ENCODE measurements around the gene EFCAB6. TPM values are rescaled to one million over a fixed set of nuclear protein-coding genes. Genes with fewer than 3 reads are reported as not detected.

The EFCAB6 gene
- total and polyA plus RNA-seq, 2 donors (not counting 1 experiment from before 2014, with no cell fraction given): 0.07 to 0.10 TPM

DNA sequence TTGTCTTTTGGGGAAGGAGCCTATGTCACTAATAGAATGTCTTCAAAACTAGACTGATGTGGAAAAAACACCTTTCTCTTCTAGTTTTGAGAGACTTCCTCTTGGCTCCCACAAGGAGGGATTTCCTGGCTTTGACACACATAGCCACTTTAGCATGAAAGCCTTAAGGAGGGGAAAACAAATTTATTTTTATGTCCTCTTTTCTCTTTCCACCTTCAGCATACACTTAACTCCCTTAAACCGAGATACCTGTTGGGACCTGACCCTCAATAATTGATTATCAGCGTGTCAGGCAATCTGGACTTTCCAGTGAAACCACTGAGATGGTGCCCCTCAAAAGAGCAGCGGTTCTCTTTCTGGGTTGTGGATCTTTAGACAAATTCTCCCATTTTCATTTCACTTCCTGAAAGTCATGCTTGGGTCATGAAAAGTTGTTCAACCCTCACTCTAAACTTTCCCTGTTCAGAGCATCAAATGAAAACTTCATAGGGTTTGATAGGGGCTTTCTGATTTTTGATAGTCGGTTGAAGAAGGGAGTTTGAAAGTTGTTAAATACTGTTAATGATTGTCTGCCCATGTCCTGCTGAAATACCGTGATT is 9.1 kb downstream of the EFCAB6 start:
- H2AFZ ChIP-seq (ENCODE audit: insufficient read depth, low read depth, low read length, poor library complexity, severe bottlenecking): no peak overlapping the region
- no peaks in the 10 kb centered on the region for H3K36me3 ChIP-seq (replicated peaks in 1 of 2; ENCODE audit: control extremely low read depth in 1 of 2, control insufficient read depth in 1 of 2, extremely low read depth in 1 of 2, insufficient read depth in 2 of 2, low read length in 1 of 2)
- DNase-seq (no peak), ATAC-seq (ENCODE audit: low read depth) (no peak)
- H3K4me1 ChIP-seq (ENCODE audit: control insufficient read depth in 2 of 2, insufficient read depth in 2 of 2, low read length in 2 of 2): peaks cover 4 to 6% of the 10 kb centered on the region in 2 donors
- 60% methylated on average over 2 of the region's 5 CpGs for WGBS (ENCODE audit: insufficient coverage)
- intact Hi-C loops (cut with micrococcal nuclease): no loop called here
- peaks cover 2 to 11% (median 10%) of the 10 kb centered on the region in 3 donors for H3K9me3 ChIP-seq (ENCODE audit: control extremely low read depth in 1 of 3, control insufficient read depth in 2 of 3, insufficient read depth in 1 of 3, low read length in 2 of 3)
- H3K4me3 ChIP-seq (ENCODE audit: control extremely low read depth in 1 of 5, extremely low read depth in 1 of 5, insufficient read depth in 1 of 5, low read depth in 2 of 5, low read length in 4 of 5): no peak overlapping the region
- no peak overlapping the region for H3K4me2 ChIP-seq (replicated peaks; ENCODE audit: low read depth, low read length, poor library complexity, severe bottlenecking)
- Mint-ChIP-seq H3K4me1 (peaks cover 5% of the 10 kb centered on the region), H3K27me3 (peaks cover 57% of the 10 kb centered on the region), H3K9me3 (ENCODE audit: insufficient read depth) (peaks cover 17% of the 10 kb centered on the region), H3K27ac (no peak overlapping the region), H3K4me3 (no peak overlapping the region)
- no peak overlapping the region for H3K9ac ChIP-seq (ENCODE audit: low read length)
- no peaks in the 10 kb centered on the region for H4K20me1 ChIP-seq (ENCODE audit: control insufficient read depth, insufficient read depth, low read length, poor library complexity, severe bottlenecking)
- H3K27me3 ChIP-seq (replicated peaks in 1 of 4; ENCODE audit: control extremely low read depth in 1 of 4, control insufficient read depth in 3 of 4, insufficient read depth in 4 of 4, low read length in 3 of 4): peaks cover 0 to 18% (median 6%) of the 10 kb centered on the region in 4 experiments
- no peak overlapping the region for H3K27ac ChIP-seq (ENCODE audit: low read length in 2 of 2)
- no peak for TF ChIP-seq EZH2 (IDR thresholded peaks at IDR 0.05; ENCODE audit: borderline replicate concordance, insufficient read depth, low read depth, low read length, poor library complexity, severe bottlenecking)
- TF ChIP-seq, protein P1, sequence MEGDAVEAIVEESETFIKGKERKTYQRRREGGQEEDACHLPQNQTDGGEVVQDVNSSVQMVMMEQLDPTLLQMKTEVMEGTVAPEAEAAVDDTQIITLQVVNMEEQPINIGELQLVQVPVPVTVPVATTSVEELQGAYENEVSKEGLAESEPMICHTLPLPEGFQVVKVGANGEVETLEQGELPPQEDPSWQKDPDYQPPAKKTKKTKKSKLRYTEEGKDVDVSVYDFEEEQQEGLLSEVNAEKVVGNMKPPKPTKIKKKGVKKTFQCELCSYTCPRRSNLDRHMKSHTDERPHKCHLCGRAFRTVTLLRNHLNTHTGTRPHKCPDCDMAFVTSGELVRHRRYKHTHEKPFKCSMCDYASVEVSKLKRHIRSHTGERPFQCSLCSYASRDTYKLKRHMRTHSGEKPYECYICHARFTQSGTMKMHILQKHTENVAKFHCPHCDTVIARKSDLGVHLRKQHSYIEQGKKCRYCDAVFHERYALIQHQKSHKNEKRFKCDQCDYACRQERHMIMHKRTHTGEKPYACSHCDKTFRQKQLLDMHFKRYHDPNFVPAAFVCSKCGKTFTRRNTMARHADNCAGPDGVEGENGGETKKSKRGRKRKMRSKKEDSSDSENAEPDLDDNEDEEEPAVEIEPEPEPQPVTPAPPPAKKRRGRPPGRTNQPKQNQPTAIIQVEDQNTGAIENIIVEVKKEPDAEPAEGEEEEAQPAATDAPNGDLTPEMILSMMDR (IDR thresholded peaks at IDR 0.05): no peak
- CTCF ChIA-PET: no interaction called here
- H3K79me2 ChIP-seq (ENCODE audit: control insufficient read depth, insufficient read depth, low read length): no peaks in the 10 kb centered on the region
- POLR2A ChIA-PET: no interaction called here

DNA sequence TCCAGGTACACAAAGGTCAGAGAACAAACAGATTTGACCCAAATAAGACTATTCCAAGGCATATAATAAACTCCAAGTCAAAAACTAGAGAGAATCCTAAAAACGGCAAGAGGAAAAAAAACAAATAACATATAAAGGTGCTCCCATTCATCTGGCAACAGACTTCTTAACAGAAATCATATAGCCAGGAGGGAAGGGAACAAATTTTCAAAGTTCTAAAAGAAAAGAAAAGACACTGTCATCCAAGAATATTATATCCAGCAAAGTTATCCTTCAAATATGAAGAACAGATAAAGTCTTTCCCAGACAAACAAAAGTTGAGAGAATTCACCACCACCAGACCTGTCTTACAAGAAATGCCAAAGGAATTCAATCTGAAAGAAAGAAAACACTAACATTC is 11.1 kb downstream of the EFCAB6 start:
- no peaks in the 10 kb centered on the region for H3K79me2 ChIP-seq (ENCODE audit: control insufficient read depth, insufficient read depth, low read length)
- H3K27me3 ChIP-seq (replicated peaks in 1 of 4; ENCODE audit: control extremely low read depth in 1 of 4, control insufficient read depth in 3 of 4, insufficient read depth in 4 of 4, low read length in 3 of 4): peaks cover 0 to 18% (median 6%) of the 10 kb centered on the region in 4 experiments
- H3K36me3 ChIP-seq (replicated peaks in 1 of 2; ENCODE audit: control extremely low read depth in 1 of 2, control insufficient read depth in 1 of 2, extremely low read depth in 1 of 2, insufficient read depth in 2 of 2, low read length in 1 of 2): no peaks in the 10 kb centered on the region
- peaks cover 2 to 11% (median 10%) of the 10 kb centered on the region in 3 donors for H3K9me3 ChIP-seq (ENCODE audit: control extremely low read depth in 1 of 3, control insufficient read depth in 2 of 3, insufficient read depth in 1 of 3, low read length in 2 of 3)
- Mint-ChIP-seq H3K9me3 (ENCODE audit: insufficient read depth) (peaks cover 17% of the 10 kb centered on the region), H3K27ac (no peak overlapping the region), H3K4me1 (peaks cover 5% of the 10 kb centered on the region), H3K27me3 (peaks cover 49% of the 10 kb centered on the region), H3K4me3 (no peak overlapping the region)
- peaks cover 4 to 6% of the 10 kb centered on the region in 2 donors for H3K4me1 ChIP-seq (ENCODE audit: control insufficient read depth in 2 of 2, insufficient read depth in 2 of 2, low read length in 2 of 2)
- no CpG with 5 or more reads among the region's 1 CpG for WGBS (ENCODE audit: insufficient coverage)
- ATAC-seq (ENCODE audit: low read depth) (no peak), DNase-seq (no peak)
- intact Hi-C loops (cut with micrococcal nuclease): no loop called here
- H2AFZ ChIP-seq (ENCODE audit: insufficient read depth, low read depth, low read length, poor library complexity, severe bottlenecking): no peak overlapping the region
- H3K27ac ChIP-seq (ENCODE audit: low read length in 2 of 2): no peak overlapping the region
- H3K9ac ChIP-seq (ENCODE audit: low read length): no peak overlapping the region
- TF ChIP-seq, protein P1 (IDR thresholded peaks at IDR 0.05): no peak
- TF ChIP-seq EZH2 (IDR thresholded peaks at IDR 0.05; ENCODE audit: borderline replicate concordance, insufficient read depth, low read depth, low read length, poor library complexity, severe bottlenecking): no peak
- no peak overlapping the region for H3K4me2 ChIP-seq (replicated peaks; ENCODE audit: low read depth, low read length, poor library complexity, severe bottlenecking)
- H3K4me3 ChIP-seq (ENCODE audit: control extremely low read depth in 1 of 5, extremely low read depth in 1 of 5, insufficient read depth in 1 of 5, low read depth in 2 of 5, low read length in 4 of 5): no peak overlapping the region
- CTCF ChIA-PET: no interaction called here
- POLR2A ChIA-PET: no interaction called here
- no peaks in the 10 kb centered on the region for H4K20me1 ChIP-seq (ENCODE audit: control insufficient read depth, insufficient read depth, low read length, poor library complexity, severe bottlenecking)
